LNCaP clone FGC (cell line): Measurements from ENCODE around the gene POU2F2.

Experiments
- DNase-seq: peaks from one replicate; pipeline ENCODE4 v3.0.0-alpha.2; 2011; ENCODE audit warnings: low read depth
- H3K4me3 ChIP-seq: 2 replicates; pipeline ENCODE4 v1.5.1; 2011; ENCODE audit warnings: mild to moderate bottlenecking, low read depth, low read length, control low read depth
- TF ChIP-seq, protein P1 (sequence below): IDR thresholded peaks from 2 replicates; pipeline ENCODE4 v1.5.1; 2012; ENCODE audit warnings: mild to moderate bottlenecking; ENCODE audit not compliant: control insufficient read depth, insufficient read depth; ENCODE audit errors: extremely low read depth

Gene POU2F2

DNA sequence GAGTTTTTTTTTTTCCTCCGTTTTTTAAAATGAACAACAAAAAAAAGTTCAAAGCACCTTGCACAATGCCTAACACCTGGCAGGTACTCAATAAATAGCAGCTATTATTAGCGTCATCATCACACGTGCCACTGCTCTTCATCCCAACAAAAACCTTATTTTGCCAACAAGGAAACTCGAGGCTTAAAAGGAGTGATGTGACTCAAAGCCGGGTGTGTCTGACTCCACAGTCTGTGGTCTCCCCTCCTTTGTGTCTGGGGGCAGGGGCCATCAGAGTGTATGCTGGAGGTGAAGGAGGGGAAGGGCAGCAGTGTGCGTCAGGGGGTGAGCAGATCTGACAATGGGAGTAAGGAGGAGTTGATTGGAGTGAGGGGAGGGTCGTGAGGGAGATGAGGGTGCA lies 34.1 kb upstream of the POU2F2 start:
- TF ChIP-seq, protein P1, sequence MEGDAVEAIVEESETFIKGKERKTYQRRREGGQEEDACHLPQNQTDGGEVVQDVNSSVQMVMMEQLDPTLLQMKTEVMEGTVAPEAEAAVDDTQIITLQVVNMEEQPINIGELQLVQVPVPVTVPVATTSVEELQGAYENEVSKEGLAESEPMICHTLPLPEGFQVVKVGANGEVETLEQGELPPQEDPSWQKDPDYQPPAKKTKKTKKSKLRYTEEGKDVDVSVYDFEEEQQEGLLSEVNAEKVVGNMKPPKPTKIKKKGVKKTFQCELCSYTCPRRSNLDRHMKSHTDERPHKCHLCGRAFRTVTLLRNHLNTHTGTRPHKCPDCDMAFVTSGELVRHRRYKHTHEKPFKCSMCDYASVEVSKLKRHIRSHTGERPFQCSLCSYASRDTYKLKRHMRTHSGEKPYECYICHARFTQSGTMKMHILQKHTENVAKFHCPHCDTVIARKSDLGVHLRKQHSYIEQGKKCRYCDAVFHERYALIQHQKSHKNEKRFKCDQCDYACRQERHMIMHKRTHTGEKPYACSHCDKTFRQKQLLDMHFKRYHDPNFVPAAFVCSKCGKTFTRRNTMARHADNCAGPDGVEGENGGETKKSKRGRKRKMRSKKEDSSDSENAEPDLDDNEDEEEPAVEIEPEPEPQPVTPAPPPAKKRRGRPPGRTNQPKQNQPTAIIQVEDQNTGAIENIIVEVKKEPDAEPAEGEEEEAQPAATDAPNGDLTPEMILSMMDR: no peak
- H3K4me3 ChIP-seq: no peak overlapping the region
- no peak for DNase-seq

DNA sequence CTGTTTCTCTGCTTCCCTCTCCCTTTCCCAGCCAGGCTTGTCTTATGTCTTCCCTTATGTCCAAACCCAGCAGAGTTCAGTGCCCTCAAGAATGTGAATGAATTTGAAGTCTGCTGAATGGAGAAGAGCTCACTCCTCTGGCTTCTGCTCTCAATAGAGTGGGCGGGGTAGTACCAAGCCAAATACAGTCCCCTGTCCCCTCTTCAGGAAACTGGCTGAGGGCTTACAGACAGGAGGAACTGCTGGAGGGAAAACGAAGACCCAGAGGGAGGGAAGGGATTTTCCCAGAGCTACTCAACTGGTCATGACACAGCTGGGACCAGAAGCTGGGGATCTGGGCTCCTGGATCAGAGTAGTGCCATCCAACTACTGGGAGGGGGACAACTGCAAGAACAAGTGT lies 32.9 kb upstream of the POU2F2 start:
- H3K4me3 ChIP-seq: no peak overlapping the region
- TF ChIP-seq, protein P1: no peak
- no peak for DNase-seq

DNA sequence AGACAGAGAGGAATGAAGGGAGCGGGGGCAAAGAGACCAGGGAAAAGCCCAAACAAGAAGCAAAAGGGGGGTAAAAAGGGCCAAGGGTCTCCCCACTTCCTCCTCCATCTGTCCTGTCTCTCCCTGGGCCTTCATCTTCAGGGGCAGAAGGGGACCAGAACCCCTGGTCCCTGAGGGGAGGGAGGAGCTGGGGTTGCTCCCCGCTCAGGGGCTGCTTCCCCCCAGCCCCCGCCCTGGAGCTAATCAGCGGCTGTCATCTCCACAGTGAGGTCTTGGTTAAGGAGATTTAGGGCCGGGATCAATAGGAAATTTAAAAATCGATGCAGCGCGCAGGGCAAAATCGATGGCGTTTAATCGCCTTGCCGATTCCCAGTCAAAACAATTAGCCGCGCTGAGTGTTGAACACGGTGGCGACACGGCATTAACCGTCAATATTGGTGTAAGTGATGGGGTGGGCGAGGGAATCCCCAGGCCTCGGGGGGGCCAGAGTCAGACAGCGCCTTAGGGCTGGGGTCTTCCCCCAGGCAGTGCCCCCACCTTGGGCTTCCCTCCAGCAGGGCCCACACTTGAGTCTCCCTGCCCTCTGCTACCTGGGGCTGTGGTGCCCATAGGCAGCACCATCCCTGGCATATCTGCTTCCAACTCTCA lies 29.5 kb upstream of the POU2F2 start:
- no peak overlapping the region for H3K4me3 ChIP-seq
- TF ChIP-seq, protein P1: no peak
- DNase-seq: no peak

DNA sequence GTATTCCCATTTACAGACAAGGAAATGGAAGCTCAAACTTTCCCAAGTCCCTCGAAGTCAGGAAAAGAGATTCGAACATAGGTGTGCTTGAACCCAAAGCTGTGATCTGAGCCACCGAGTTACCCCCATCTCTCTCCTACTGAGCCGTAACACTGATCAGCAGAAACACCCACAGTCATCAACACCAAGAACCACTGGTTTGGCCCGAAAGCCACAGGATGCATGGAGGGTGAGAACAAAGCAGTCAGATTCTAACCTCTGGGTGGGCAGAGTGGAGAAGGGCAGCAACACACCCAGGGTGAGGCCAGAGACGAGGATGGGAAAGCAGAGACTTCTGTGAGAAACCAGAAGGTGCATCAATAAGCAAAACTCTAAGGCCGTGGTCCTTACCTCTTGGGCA lies 27.7 kb upstream of the POU2F2 start:
- TF ChIP-seq, protein P1: no peak
- no peak for DNase-seq
- no peak overlapping the region for H3K4me3 ChIP-seq

DNA sequence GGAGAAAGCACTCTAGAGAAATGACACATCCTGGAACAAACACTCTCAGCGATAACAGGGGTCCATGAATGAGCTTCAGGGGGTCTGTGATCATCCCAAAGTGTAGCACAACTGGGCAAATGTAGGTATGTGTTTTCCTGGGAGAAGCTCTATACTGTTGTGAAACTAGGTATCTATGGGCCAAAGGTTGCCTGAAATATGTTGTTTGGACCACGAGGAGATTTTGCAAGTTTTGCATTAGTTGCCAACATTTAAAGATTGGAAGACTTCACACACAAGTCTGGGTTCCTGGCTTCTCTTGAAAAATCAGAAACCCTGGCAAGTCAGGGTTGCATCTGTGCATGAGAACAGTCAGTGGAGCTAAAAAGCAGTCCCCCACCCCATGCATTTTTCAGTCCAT lies 26.7 kb upstream of the POU2F2 start:
- TF ChIP-seq, protein P1: no peak
- H3K4me3 ChIP-seq: no peak overlapping the region
- DNase-seq: no peak

DNA sequence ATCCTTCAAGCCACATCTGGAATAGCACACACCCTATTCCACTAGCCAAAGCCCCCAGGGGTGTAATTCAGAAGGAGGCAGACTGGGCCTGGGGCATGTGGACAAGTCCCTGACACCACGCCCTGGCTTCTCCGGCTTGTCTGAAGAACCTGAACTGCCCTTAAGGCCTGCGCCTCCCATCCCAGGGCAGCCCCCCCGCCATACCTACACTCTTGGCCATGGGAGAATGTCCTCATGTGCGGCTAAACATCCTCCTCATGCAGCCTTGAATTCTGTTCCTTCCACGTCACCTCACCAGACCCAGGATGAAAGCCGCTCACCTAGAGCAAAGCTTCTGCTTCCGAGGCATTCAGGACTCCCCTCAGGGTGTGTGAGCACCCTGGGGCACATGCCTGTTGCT lies 24.3 kb upstream of the POU2F2 start:
- TF ChIP-seq, protein P1: no peak
- DNase-seq: no peak
- H3K4me3 ChIP-seq: no peak overlapping the region

DNA sequence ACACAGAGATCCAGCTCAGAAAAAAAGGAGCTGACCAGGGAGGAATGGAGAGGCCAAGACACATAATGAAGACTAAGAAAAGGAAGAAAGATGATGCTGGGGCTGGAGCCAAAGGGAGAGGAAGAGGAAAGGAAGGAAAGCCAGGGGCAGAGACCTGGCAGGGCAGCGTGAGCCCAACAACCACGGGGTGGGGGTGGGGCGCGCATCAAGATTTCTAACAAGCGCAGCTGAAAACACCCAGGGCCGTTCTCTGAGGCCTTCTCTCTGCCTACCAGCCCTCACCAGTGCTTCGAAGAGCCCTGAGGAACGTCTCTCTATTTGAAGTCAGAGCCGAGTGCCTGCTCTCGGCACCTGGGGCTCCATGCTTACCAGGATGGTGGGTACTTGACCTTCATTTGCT lies 23.6 kb upstream of the POU2F2 start:
- no peak overlapping the region for H3K4me3 ChIP-seq
- no peak for DNase-seq
- TF ChIP-seq, protein P1: no peak
